ENCODE data around the gene E2F4. TPM values are rescaled to one million over a fixed set of nuclear protein-coding genes. Genes with fewer than 3 reads are reported as not detected.
A peak's percentile ranks its signal among the peaks of the same experiment; 100 is the strongest.

Gene E2F4
- total and polyA plus RNA-seq, 10 of the 15 experiments (the other 5 are each of a cell fraction or from before 2014, with no cell fraction given): 11.7 to 132 (median 95.9) TPM

- no peak for TF ChIP-seq ZNF592 (IDR thresholded peaks at IDR 0.05)
- TF ChIP-seq GABPA (IDR thresholded peaks at IDR 0.05; ENCODE audit: low read depth): peak; percentile 100
- no peak for TF ChIP-seq PAX8 (IDR thresholded peaks at IDR 0.05)
- no peak for TF ChIP-seq HSF1 (IDR thresholded peaks at IDR 0.05; ENCODE audit: low read depth, low read length)
- peak; percentile 81; the same call in 1 of the 2 replicates for TF ChIP-seq TAF1 (IDR thresholded peaks at IDR 0.05; ENCODE audit: borderline replicate concordance, low read depth, low read length)
- no peak for TF ChIP-seq NFIC (IDR thresholded peaks at IDR 0.05; ENCODE audit: low read depth, low read length)
- TF ChIP-seq CHD2 (IDR thresholded peaks at IDR 0.05; ENCODE audit: borderline replicate concordance, low read depth, low read length): peak; percentile 90
- TF ChIP-seq SRF (IDR thresholded peaks at IDR 0.05; ENCODE audit: low read depth in 2 of 2, low read length in 2 of 2): peak; percentile 76 to 97
- TF ChIP-seq, protein P1, sequence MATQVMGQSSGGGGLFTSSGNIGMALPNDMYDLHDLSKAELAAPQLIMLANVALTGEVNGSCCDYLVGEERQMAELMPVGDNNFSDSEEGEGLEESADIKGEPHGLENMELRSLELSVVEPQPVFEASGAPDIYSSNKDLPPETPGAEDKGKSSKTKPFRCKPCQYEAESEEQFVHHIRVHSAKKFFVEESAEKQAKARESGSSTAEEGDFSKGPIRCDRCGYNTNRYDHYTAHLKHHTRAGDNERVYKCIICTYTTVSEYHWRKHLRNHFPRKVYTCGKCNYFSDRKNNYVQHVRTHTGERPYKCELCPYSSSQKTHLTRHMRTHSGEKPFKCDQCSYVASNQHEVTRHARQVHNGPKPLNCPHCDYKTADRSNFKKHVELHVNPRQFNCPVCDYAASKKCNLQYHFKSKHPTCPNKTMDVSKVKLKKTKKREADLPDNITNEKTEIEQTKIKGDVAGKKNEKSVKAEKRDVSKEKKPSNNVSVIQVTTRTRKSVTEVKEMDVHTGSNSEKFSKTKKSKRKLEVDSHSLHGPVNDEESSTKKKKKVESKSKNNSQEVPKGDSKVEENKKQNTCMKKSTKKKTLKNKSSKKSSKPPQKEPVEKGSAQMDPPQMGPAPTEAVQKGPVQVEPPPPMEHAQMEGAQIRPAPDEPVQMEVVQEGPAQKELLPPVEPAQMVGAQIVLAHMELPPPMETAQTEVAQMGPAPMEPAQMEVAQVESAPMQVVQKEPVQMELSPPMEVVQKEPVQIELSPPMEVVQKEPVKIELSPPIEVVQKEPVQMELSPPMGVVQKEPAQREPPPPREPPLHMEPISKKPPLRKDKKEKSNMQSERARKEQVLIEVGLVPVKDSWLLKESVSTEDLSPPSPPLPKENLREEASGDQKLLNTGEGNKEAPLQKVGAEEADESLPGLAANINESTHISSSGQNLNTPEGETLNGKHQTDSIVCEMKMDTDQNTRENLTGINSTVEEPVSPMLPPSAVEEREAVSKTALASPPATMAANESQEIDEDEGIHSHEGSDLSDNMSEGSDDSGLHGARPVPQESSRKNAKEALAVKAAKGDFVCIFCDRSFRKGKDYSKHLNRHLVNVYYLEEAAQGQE (IDR thresholded peaks at IDR 0.05; ENCODE audit: low read depth, low read length): 0 out of 2 replicates have a peak, but pooled peaks have one; percentile 6
- TF ChIP-seq, protein P2, sequence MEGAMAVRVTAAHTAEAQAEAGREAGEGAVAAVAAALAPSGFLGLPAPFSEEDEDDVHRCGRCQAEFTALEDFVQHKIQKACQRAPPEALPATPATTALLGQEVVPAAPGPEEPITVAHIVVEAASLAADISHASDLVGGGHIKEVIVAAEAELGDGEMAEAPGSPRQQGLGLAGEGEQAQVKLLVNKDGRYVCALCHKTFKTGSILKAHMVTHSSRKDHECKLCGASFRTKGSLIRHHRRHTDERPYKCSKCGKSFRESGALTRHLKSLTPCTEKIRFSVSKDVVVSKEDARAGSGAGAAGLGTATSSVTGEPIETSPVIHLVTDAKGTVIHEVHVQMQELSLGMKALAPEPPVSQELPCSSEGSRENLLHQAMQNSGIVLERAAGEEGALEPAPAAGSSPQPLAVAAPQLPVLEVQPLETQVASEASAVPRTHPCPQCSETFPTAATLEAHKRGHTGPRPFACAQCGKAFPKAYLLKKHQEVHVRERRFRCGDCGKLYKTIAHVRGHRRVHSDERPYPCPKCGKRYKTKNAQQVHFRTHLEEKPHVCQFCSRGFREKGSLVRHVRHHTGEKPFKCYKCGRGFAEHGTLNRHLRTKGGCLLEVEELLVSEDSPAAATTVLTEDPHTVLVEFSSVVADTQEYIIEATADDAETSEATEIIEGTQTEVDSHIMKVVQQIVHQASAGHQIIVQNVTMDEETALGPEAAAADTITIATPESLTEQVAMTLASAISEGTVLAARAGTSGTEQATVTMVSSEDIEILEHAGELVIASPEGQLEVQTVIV (IDR thresholded peaks at IDR 0.05; ENCODE audit: borderline replicate concordance, partially characterized antibody): peak; percentile 88
- no peak for TF ChIP-seq JUNB (IDR thresholded peaks at IDR 0.05)
- TF ChIP-seq, protein P3, sequence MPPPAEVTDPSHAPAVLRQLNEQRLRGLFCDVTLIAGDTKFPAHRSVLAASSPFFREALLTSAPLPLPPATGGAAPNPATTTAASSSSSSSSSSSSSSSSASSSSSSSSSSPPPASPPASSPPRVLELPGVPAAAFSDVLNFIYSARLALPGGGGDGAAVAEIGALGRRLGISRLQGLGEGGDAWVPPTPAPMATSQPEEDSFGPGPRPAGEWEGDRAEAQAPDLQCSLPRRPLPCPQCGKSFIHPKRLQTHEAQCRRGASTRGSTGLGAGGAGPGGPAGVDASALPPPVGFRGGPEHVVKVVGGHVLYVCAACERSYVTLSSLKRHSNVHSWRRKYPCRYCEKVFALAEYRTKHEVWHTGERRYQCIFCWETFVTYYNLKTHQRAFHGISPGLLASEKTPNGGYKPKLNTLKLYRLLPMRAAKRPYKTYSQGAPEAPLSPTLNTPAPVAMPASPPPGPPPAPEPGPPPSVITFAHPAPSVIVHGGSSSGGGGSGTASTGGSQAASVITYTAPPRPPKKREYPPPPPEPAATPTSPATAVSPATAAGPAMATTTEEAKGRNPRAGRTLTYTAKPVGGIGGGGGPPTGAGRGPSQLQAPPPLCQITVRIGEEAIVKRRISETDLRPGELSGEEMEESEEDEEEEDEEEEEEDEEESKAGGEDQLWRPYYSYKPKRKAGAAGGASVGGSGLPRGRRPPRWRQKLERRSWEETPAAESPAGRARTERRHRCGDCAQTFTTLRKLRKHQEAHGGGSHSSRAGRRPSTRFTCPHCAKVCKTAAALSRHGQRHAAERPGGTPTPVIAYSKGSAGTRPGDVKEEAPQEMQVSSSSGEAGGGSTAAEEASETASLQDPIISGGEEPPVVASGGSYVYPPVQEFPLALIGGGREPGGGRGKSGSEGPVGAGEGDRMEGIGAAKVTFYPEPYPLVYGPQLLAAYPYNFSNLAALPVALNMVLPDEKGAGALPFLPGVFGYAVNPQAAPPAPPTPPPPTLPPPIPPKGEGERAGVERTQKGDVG (CRISPR knock-in tag; IDR thresholded peaks at IDR 0.05): no peak
- TF ChIP-seq DPF2 (IDR thresholded peaks at IDR 0.05): no peak
Measured at GRCh38 chr16:67226804-67227566, 35.0 kb downstream of the E2F4 start, which contains the start of gene TMEM208 (continued).
